Liver (tissue), 9 donors: ENCODE results near the gene UBTD2. TPM values are rescaled to one million over a fixed set of nuclear protein-coding genes. Genes with fewer than 3 reads are reported as not detected.

Experiments used
- DNase-seq: peaks from one replicate; pipeline ENCODE4 v3.0.0-alpha.2; 2017; ENCODE audit warnings: low spot score
- H3K27ac ChIP-seq, 2 donors: one replicate each; pipeline ENCODE4 v1.7.0; 2013; ENCODE audit warnings: inconsistent platforms in 2 of 2, low read length in 2 of 2, control low read depth in 1 of 2, low read depth in 1 of 2, mild to moderate bottlenecking in 1 of 2
- H3K27me3 ChIP-seq, 4 donors: one replicate each; pipeline versions ENCODE4 v1.6.1 to v1.7.0; 2013; ENCODE audit warnings: low read length in 3 of 4, inconsistent platforms in 1 of 4, mild to moderate bottlenecking in 1 of 4, moderate library complexity in 1 of 4; ENCODE audit not compliant: control insufficient read depth in 4 of 4, insufficient read depth in 4 of 4
- H3K36me3 ChIP-seq, 4 donors: one replicate each; pipeline versions ENCODE4 v1.6.1 to v1.7.0; 2013; ENCODE audit warnings: low read length in 3 of 4, mild to moderate bottlenecking in 3 of 4, low read depth in 1 of 4, moderate library complexity in 1 of 4; ENCODE audit not compliant: control insufficient read depth in 4 of 4, insufficient read depth in 3 of 4
- H3K4me1 ChIP-seq, 4 donors: one replicate each; pipeline versions ENCODE4 v1.6.1 to v1.7.0; 2013; ENCODE audit warnings: low read length in 3 of 4, mild to moderate bottlenecking in 3 of 4, moderate library complexity in 1 of 4; ENCODE audit not compliant: control insufficient read depth in 4 of 4, insufficient read depth in 4 of 4
- H3K4me3 ChIP-seq, 3 donors: one replicate each; pipeline versions ENCODE4 v1.6.1 to v1.7.0; 2013; ENCODE audit warnings: low read length in 3 of 3, control low read depth in 1 of 3, low read depth in 1 of 3, mild to moderate bottlenecking in 1 of 3
- H3K9ac ChIP-seq, 2 donors: one replicate each; pipeline ENCODE4 v1.7.0; 2013; ENCODE audit warnings: low read length in 2 of 2, mild to moderate bottlenecking in 2 of 2, moderate library complexity in 2 of 2, control low read depth in 1 of 2, low read depth in 1 of 2
- H3K9me3 ChIP-seq, 4 donors: one replicate each; pipeline versions ENCODE4 v1.6.1 to v1.7.0; 2013; ENCODE audit warnings: low read length in 3 of 4; ENCODE audit not compliant: control insufficient read depth in 4 of 4
- EGR1 ChIP-seq, 2 donors: IDR thresholded peaks; 2 replicates each; pipeline ENCODE4 v1.6.1; 2016 to 2018; ENCODE audit warnings: antibody characterized with exemption in 2 of 2, low read depth in 2 of 2
- FOXA1 ChIP-seq: IDR thresholded peaks from 2 replicates; pipeline ENCODE4 v1.6.1; 2016; ENCODE audit warnings: antibody characterized with exemption
- FOXA2 ChIP-seq: IDR thresholded peaks from 2 replicates; pipeline ENCODE4 v1.6.1; 2016; ENCODE audit warnings: antibody characterized with exemption
- GABPA ChIP-seq, 2 donors: IDR thresholded peaks in 1 of 2; conservative IDR thresholded peaks in 1 of 2; 2 replicates each; pipeline ENCODE4 v1.6.1; 2016; ENCODE audit warnings: antibody characterized with exemption in 2 of 2, mild to moderate bottlenecking in 1 of 2, moderate library complexity in 1 of 2
- HNF4A ChIP-seq, 2 donors: conservative IDR thresholded peaks; 2 replicates each; pipeline ENCODE4 v1.6.1; 2016; ENCODE audit warnings: antibody characterized with exemption in 2 of 2, mild to moderate bottlenecking in 2 of 2
- HNF4G ChIP-seq: IDR thresholded peaks from 2 replicates; pipeline ENCODE4 v1.6.1; 2016; ENCODE audit warnings: antibody characterized with exemption
- JUND ChIP-seq, 2 donors: IDR thresholded peaks; 2 replicates each; pipeline ENCODE4 v1.6.1; 2016; ENCODE audit warnings: antibody characterized with exemption in 2 of 2
- NR2F2 ChIP-seq: IDR thresholded peaks from 2 replicates; pipeline ENCODE4 v1.6.1; 2016; ENCODE audit warnings: antibody characterized with exemption
- RAD21 ChIP-seq, 2 donors: IDR thresholded peaks; 2 replicates each; pipeline ENCODE4 v1.6.1; 2016; ENCODE audit warnings: antibody characterized with exemption in 2 of 2, mild to moderate bottlenecking in 2 of 2
- TAF1 ChIP-seq: conservative IDR thresholded peaks from 2 replicates; pipeline ENCODE4 v1.6.1; 2016; ENCODE audit warnings: antibody characterized with exemption, mild to moderate bottlenecking
- YY1 ChIP-seq: IDR thresholded peaks from 2 replicates; pipeline ENCODE4 v1.6.1; 2016; ENCODE audit warnings: antibody characterized with exemption, mild to moderate bottlenecking
- WGBS: extraction: QIAGEN DNeasy Blood & Tissue Kit; methylation state at CpG from one replicate; pipeline ENCODE4 v1.1.7; 2013; 5-methylcytosine and 5-hydroxymethylcytosine counted together
- polyA plus RNA-seq, 2 donors: library from polyadenylated mRNA; stranded (reverse) in 1 of 2; unstranded in 1 of 2; fragments of 200-250 nt in 1 of 2; fragments of >200 nt in 1 of 2; fragmentation: Nextera tagmentation in 1 of 2; extraction: Ambion mirVana in 1 of 2; gene quantifications; one replicate each; pipeline versions ENCODE4 v1.2.1 to v1.2.3, GENCODE V29; 2013 to 2015
- total RNA-seq, 2 donors: library from RNA; depleted of rRNA; stranded (reverse); fragments of >200 nt; gene quantifications; one replicate each; pipeline ENCODE4 v1.2.3, GENCODE V29; 2014
- TF ChIP-seq, protein P1 (sequence below): fragments of 150-350 bp; IDR thresholded peaks from 2 replicates; pipeline ENCODE4 v1.5.1; 2017; ENCODE audit warnings: improper control_type of control experiment, low read depth, low read length; ENCODE audit not compliant: missing input control
- TF ChIP-seq, protein P2 (sequence below): IDR thresholded peaks from 2 replicates; pipeline ENCODE4 v1.6.1; 2016; ENCODE audit warnings: antibody characterized with exemption
- TF ChIP-seq, protein P3 (sequence below): IDR thresholded peaks from 2 replicates; pipeline ENCODE4 v1.6.1; 2016; ENCODE audit warnings: antibody characterized with exemption
- TF ChIP-seq, protein P4 (sequence below): IDR thresholded peaks from 2 replicates; pipeline ENCODE4 v1.6.1; 2016; ENCODE audit warnings: antibody characterized with exemption, mild to moderate bottlenecking
- TF ChIP-seq, protein P5 (sequence below): IDR thresholded peaks from 2 replicates; pipeline ENCODE4 v1.6.1; 2016; ENCODE audit warnings: antibody characterized with exemption
- donor health status: healthy.
- donor health status: healthy.
- donor health status: healthy.
- donor health status: healthy.
- donor health status: healthy.

UBTD2 gene
- total and polyA plus RNA-seq, 4 donors = 4.4 to 8.3 (median 6.6) TPM

DNA sequence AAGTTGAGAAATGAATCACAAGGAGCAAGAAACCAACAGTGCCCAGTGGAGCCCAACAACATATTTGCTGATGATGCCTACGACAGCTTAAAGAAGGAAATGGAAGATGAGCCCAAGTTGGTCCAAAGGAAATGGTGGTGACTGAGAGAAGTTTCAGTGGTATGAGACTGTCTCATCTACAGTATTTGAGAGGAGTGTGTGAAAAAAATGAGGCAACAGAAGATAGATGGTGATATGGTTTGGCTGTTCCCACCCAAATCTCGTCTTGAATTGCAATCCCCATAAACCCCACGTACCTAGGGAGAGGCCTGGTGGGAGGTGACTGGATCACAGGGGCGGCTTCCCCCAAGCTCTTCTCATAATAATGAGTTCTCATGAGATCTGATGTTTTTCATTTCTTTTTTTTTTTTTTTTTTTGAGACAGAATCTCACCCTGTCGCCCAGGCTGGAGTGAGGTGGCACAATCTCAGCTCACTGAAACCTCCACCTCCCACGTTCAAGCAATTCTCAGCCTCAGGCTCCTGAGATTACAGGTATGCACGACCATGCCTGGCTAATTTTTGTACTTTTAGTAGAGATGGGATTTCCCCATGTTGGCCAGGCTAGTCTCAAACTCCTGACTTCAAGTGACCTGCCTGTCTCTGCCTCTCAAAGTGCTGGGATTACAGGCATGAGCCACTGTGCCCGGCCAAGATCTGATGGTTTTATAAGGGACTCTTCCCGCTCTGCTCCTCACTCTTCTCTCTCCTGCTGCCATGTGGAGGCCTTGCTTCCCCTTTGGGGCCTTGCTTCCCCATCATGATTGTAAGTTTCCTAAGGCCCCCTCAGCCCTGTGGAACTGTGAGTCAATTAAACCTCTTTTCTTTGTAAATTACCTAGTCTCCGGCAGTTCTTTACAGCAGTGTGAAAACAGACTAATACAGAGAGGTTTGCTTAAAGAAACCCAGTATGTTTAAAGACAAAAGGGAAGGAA lies 59.4 kb downstream of the UBTD2 start:
- H3K9ac ChIP-seq = no peak overlapping the region
- 93% methylated on average over 10 of the region's 10 CpGs for whole genome bisulfite sequencing
- DNase-seq = no peak
- no peaks in the 10 kb centered on the region for H3K27me3 ChIP-seq
- TF ChIP-seq HNF4A (conservative IDR thresholded peaks at IDR 0.05) = no peak
- no peak for TF ChIP-seq FOXA2
- TF ChIP-seq, protein P1, sequence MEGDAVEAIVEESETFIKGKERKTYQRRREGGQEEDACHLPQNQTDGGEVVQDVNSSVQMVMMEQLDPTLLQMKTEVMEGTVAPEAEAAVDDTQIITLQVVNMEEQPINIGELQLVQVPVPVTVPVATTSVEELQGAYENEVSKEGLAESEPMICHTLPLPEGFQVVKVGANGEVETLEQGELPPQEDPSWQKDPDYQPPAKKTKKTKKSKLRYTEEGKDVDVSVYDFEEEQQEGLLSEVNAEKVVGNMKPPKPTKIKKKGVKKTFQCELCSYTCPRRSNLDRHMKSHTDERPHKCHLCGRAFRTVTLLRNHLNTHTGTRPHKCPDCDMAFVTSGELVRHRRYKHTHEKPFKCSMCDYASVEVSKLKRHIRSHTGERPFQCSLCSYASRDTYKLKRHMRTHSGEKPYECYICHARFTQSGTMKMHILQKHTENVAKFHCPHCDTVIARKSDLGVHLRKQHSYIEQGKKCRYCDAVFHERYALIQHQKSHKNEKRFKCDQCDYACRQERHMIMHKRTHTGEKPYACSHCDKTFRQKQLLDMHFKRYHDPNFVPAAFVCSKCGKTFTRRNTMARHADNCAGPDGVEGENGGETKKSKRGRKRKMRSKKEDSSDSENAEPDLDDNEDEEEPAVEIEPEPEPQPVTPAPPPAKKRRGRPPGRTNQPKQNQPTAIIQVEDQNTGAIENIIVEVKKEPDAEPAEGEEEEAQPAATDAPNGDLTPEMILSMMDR = no peak
- no peak for TF ChIP-seq EGR1 (IDR thresholded peaks at IDR 0.05; ENCODE audit: low read depth in 2 of 2)
- no peak overlapping the region for H3K4me3 ChIP-seq
- H3K4me1 ChIP-seq = no peaks in the 10 kb centered on the region
- no peak overlapping the region for H3K27ac ChIP-seq
- no peaks in the 10 kb centered on the region for H3K9me3 ChIP-seq
- H3K36me3 ChIP-seq = peaks cover 0 to 2% (median 0%) of the 10 kb centered on the region in 4 donors

DNA sequence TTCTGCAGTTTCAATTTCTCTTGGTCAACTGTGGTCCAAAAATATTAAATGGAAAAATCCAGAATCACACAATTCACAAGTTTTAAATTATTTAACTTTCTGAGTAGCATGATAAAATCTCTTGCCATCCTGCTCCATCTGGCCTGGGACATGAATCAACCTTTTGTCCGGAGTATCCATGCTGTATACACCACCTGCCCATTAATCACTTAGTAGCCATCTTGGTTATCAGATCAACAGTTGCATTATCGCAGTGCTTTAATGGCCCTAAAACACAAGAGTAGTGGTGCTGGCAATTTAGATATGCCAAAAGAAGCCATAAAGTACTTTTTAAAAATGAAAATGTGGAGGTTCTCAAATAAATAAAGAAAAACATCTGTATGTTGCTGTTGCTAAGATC lies 64.3 kb downstream of the UBTD2 start:
- no peak overlapping the region for H3K27ac ChIP-seq
- H3K9ac ChIP-seq = no peak overlapping the region
- no peaks in the 10 kb centered on the region for H3K27me3 ChIP-seq
- TF ChIP-seq EGR1 (IDR thresholded peaks at IDR 0.05; ENCODE audit: low read depth in 2 of 2) = no peak
- no peak for TF ChIP-seq FOXA2
- no peak for TF ChIP-seq NR2F2
- TF ChIP-seq JUND (IDR thresholded peaks at IDR 0.05) = no peak
- DNase-seq = no peak
- H3K9me3 ChIP-seq = no peaks in the 10 kb centered on the region
- no peak overlapping the region for H3K4me3 ChIP-seq
- peaks cover 0 to 1% (median 0%) of the 10 kb centered on the region in 4 donors for H3K36me3 ChIP-seq
- H3K4me1 ChIP-seq = no peaks in the 10 kb centered on the region
- 94% methylated on average over 2 of the region's 2 CpGs for WGBS

DNA sequence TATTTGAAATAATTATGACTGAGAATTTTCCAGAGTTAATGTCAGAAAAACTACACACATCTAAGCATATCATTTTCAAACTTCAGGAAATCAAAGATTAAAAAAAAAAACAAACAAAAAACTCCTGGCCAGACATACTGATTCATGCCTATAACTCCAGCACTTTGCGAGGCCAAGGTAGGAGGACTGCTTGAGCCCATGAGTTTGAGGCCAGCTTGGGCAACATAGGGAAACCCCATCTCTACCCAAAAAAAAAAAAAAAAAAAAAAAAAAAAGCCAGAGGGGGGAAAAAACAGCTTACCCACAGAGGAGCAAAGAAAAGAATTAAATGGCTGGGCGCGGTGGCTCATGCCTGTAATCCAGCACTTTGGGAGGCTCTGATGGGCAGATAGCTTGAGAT lies 67.2 kb downstream of the UBTD2 start:
- H3K4me1 ChIP-seq = no peaks in the 10 kb centered on the region
- no peak for DNase-seq
- no peak overlapping the region for H3K9ac ChIP-seq
- no peaks in the 10 kb centered on the region for H3K9me3 ChIP-seq
- H3K27me3 ChIP-seq = no peaks in the 10 kb centered on the region
- no peak overlapping the region for H3K4me3 ChIP-seq
- no peak overlapping the region for H3K27ac ChIP-seq
- peaks cover 3 to 7% (median 4%) of the 10 kb centered on the region in 4 donors for H3K36me3 ChIP-seq
- 99% methylated on average over 3 of the region's 3 CpGs for WGBS
- TF ChIP-seq GABPA (IDR thresholded peaks at IDR 0.05 in 1 of 2, conservative IDR thresholded peaks at IDR 0.05 in 1 of 2) (no peak), NR2F2 (no peak), FOXA2 (no peak), YY1 (no peak), RAD21 (IDR thresholded peaks at IDR 0.05) (no peak), HNF4G (no peak), TAF1 (no peak), JUND (IDR thresholded peaks at IDR 0.05) (no peak), FOXA1 (no peak)
- TF ChIP-seq, protein P2, sequence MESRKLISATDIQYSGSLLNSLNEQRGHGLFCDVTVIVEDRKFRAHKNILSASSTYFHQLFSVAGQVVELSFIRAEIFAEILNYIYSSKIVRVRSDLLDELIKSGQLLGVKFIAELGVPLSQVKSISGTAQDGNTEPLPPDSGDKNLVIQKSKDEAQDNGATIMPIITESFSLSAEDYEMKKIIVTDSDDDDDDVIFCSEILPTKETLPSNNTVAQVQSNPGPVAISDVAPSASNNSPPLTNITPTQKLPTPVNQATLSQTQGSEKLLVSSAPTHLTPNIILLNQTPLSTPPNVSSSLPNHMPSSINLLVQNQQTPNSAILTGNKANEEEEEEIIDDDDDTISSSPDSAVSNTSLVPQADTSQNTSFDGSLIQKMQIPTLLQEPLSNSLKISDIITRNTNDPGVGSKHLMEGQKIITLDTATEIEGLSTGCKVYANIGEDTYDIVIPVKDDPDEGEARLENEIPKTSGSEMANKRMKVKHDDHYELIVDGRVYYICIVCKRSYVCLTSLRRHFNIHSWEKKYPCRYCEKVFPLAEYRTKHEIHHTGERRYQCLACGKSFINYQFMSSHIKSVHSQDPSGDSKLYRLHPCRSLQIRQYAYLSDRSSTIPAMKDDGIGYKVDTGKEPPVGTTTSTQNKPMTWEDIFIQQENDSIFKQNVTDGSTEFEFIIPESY = no peak
- TF ChIP-seq, protein P3, sequence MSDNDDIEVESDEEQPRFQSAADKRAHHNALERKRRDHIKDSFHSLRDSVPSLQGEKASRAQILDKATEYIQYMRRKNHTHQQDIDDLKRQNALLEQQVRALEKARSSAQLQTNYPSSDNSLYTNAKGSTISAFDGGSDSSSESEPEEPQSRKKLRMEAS = no peak
- TF ChIP-seq, protein P4, sequence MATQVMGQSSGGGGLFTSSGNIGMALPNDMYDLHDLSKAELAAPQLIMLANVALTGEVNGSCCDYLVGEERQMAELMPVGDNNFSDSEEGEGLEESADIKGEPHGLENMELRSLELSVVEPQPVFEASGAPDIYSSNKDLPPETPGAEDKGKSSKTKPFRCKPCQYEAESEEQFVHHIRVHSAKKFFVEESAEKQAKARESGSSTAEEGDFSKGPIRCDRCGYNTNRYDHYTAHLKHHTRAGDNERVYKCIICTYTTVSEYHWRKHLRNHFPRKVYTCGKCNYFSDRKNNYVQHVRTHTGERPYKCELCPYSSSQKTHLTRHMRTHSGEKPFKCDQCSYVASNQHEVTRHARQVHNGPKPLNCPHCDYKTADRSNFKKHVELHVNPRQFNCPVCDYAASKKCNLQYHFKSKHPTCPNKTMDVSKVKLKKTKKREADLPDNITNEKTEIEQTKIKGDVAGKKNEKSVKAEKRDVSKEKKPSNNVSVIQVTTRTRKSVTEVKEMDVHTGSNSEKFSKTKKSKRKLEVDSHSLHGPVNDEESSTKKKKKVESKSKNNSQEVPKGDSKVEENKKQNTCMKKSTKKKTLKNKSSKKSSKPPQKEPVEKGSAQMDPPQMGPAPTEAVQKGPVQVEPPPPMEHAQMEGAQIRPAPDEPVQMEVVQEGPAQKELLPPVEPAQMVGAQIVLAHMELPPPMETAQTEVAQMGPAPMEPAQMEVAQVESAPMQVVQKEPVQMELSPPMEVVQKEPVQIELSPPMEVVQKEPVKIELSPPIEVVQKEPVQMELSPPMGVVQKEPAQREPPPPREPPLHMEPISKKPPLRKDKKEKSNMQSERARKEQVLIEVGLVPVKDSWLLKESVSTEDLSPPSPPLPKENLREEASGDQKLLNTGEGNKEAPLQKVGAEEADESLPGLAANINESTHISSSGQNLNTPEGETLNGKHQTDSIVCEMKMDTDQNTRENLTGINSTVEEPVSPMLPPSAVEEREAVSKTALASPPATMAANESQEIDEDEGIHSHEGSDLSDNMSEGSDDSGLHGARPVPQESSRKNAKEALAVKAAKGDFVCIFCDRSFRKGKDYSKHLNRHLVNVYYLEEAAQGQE = no peak
- TF ChIP-seq, protein P1 = no peak
- TF ChIP-seq, protein P5, sequence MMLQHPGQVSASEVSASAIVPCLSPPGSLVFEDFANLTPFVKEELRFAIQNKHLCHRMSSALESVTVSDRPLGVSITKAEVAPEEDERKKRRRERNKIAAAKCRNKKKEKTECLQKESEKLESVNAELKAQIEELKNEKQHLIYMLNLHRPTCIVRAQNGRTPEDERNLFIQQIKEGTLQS = no peak
